Activated CD4-positive, alpha-beta T cell treated with anti-CD3 and anti-CD28 coated beads, Interleukin-2, amount 50 U/mL, for 16 hours (primary cell): ENCODE measurements around the gene GTPBP4.

ENCODE experiments used
- DNase-seq: peaks from one replicate; pipeline ENCODE4 v3.0.0-alpha.2; 2020

GTPBP4 gene

DNA sequence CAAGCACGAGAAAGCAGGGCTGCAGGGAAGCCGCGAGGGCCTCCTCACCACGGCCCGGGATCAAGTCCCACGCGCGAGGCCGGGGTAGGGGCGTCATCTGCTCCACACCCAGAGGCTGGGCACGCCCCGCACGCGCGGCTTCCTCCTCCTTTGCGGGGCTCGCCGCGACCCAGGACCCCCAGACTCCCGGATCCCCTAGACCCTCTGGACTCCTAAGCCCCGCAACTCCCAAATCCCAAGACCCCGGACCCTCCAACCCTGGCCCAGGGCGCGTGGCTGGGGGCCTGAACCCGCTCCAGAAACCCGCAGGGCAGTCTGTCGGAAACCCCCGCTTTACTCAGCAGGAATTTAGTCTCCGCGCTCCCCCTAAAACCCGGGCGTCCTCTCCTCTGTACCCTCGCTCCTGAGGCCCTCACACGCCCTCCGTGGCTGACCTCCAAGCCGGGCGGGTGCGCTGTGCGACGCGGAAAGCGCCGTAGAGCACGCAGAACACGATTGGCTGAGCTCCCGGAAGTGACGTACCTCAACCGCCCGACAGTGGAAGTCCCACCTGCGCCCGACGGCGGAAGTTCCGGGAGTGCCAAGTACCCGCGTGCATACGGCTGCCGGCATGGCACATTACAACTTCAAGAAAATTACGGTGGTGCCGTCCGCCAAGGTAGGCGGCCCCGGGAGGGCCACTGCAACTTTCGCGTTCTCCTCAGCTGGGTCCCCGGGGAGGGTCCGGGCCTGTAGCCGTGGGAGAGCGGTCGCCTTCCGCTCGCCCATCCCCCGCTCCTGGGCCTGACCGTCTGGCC, at the start of gene GTPBP4:
TSS of gene GTPBP4 (plus strand) at position 565 of the 797 bp plus-strand sequence. CDS start at position 611, 46 bp downstream.
- peak; percentile 98 for DNase-seq

DNA sequence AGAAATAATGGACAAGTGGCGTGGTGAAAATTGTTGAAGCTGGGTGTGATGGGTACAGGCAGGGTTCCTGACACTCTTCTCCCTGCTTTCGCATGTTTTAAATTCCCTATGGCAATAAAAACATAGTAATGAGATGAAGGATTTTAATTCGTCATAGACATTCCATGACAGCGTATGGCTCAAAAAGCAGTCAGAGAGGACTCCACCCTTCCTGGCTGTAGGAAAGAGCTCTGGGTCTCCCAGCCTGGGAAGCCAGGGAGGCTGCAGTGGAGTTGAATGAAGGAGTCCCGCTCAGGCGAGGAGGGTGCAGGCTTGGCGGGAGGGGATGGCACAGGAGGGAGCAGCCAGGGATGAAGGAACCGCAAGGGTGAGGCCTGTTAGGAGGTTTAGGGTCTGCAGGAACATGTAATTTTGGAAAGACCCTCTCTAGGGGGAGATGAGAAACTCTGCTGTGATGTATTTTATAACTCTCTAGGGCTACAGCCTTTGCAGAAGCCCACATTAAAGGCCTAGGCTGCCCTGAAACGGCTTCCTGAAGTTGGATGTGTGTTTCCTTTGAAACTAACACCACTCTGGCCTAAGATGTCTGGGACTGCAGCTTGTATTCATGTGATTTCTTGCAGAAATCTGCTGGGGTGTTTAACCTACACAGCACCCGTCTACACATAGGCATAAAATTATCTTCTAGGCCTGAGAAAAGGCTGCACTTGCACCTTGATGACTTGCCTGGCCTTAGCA, 49.1 kb upstream of the GTPBP4 start:
- DNase-seq, result no peak

DNA sequence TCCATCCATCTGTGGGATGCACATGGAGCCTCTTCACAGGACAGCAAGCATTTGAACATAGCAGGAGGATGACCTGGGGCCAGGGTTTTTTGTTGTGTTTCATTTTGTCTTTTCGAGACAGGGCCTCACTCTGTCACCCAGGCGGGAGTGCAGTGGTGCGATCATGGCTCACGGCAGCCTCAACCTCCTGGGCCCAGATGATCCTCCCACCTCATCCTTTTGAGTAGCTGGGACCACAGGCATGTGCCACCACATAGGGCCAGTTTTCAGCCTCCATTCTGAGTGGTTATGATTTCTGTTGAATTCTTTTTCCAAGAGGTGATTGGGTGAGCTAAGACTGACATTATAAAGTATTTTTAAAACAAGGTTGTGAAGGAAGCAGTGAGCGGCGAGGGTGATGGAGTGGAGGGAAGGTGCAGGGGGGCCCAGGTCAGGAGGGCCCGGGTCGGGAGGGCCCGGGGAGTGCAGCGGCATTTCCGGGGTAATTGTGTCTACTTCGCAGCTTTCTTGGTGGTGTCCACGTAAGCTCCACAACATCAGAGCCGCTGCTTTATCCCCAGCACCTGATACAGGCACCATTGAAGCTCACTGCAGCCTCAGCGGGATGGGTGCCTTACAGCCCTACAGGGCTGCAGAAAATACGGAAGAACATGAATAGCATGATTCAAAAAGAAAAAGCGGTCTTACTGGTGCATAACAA, 44.8 kb upstream of the GTPBP4 start:
- DNase-seq, result no peak

DNA sequence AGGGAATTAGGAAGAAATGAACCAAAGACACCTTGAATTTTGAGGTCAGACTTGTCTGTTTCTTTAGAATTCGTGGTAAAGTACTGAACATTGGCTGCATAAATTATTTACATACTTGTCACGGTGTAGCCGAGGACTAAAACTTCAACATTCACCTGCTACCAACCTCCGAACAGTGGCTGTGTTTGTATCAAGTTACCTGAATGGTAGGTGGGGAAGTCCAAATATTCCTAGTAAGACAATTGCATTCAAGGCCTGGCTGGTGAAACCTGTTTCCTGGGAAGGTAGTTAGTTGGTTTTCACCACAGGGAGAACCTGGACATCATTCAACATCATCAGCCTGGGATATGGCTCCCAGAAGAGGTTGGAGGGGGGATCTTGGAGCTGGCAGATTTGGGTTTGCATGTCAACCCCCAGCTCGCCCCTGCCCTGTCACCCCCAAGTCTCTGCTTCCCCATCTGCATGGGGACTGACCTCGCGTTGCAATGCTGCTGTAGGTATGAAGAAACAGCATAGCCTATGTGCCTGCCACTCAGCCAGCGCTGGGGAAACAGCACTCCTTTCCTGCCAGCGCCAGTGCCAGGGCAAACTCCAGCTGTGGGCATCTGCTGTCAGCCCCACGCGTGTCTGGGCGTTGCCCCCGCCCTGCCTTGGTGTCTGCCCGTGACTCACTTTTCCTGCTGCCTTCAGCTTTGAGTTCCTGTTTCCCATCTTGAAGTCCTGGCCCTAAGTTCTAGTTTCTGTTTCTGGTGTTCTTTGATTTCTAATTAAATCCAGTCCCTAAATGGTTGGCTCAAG, 44.0 kb upstream of the GTPBP4 start:
- DNase-seq, result peak; percentile 34

DNA sequence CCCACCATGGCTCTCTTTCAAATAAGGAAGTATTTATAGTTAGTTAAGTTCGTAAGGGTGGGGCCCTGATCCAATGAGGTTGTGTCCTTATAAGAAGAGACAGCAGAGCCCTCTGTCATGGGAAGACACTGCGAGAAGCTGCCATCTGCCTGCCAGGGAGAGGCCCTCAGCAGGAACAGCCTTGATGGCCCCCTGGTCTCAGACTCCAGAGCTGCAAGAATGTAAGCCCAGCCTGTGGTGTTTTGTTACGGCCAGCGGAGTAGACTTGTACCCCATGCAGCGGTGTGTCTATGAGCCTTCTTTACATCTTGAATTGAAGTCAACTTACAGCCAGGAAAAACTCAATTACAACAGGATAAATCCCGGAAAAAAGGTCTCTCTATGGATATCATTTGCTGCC, 42.5 kb upstream of the GTPBP4 start:
- DNase-seq, result no peak

DNA sequence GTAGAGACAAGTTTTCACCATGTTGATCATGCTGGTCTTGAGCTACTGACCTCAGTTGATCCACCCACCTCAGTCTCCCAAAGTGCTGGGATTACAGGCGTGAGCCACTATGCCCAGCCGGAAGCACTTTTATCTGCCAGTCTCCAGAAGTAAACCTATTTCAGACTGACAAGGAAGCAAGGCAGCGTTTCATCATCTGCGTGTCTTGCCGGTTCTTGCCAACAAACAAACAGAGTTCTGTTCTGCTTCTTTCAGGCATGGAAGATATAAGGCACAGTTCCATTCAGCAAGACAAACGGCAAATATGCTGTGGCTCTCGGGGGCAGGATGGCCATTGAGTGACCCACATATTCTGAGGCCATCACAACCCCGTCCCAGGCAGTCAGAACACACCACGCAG, 41.2 kb upstream of the GTPBP4 start:
- DNase-seq, result no peak

DNA sequence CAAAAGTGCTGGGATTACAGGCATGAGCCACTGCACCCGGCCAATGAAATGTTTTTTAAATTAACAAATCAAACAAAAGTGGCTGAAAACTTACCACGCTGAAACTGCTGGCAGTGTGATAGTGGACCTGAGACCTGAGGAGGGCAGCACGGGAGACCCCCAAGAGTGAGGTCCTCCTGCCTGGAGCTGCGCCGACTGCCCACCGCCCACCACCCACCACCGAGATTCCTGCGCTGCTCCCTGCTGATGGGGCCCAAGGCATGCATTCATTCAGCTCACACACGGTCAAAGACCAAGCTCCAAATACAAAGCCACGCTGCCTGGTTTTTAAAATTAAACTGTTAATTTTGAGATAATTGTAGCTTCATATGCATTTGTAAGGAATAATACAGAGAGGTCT, 40.4 kb upstream of the GTPBP4 start:
- no peak for DNase-seq

DNA sequence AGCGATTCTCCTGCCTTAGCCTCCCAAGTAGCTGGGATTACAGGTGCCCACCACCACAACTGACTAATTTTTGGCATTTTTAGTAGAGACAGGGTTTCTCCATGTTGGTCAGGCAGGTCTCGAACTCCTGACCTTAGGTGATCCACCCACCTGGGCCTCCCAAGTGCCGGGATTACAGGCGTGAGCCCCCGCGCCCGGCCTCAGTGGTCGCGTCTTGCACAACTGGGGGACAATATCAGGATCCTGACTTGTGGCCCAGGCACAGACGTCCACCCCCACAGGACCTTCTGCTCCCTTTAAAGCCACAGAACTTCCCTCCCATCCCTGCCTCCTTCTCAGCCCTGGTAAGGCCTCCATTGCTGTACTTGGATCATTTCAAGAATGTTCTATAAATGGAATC, 39.9 kb upstream of the GTPBP4 start:
- no peak for DNase-seq

DNA sequence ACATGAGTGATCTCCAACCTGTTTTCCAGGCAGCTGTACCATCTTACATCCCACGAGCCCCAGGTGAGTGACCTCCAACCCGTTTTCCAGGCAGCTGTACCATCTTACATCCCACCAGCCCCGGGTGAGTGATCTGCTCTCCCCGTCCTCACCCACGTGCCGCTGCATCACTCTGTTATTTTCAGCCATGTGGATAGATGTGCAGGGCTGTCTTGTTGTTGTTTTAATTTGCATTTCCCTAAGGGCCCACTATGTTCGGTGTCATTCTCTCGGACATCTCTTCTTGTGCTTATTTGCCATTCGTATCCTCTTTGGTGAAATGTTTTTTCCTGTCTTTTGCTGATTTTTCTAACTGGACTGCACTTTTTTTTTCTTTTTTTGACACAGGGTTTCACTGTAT, 38.8 kb upstream of the GTPBP4 start:
- DNase-seq, result no peak

DNA sequence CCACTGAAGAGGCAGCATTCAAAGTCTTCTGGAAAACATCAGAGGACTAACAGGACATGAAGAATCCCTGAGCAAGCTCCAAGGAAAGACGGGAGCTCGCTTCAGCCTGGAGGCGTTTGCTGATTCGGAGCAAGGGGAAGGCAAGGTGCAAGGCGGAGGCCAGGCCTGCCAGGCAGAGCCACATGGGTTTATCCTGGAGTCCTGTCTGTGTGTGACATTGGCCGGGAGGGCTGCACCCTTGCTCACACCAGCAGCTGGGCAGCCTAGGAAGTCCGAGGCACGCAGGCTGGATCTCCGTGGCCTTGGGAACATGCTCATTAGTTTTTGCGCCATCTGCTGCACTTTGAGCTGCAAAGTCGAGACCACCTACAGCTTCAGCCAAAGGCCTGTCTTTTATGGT, 34.4 kb upstream of the GTPBP4 start:
- no peak for DNase-seq

DNA sequence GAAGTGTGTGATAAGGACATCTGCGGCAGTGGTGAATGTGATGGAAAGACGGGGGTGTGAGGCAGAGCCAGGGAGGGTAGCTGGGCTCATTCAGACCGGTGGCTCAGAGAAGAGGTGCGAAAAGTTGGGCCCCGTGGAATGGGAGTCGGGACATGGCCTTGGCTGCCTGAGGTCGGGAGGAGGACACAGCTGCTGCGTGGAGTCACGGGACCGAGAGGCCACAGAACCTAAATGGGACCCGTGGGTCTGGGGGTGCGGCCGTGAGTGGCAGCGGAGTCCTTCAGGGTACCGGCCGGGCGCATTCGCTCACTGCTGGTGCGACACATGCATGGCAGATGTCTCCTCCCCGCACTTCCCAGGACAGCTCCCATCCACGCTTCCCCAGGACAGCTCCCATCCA, 33.8 kb upstream of the GTPBP4 start:
- DNase-seq, result no peak

DNA sequence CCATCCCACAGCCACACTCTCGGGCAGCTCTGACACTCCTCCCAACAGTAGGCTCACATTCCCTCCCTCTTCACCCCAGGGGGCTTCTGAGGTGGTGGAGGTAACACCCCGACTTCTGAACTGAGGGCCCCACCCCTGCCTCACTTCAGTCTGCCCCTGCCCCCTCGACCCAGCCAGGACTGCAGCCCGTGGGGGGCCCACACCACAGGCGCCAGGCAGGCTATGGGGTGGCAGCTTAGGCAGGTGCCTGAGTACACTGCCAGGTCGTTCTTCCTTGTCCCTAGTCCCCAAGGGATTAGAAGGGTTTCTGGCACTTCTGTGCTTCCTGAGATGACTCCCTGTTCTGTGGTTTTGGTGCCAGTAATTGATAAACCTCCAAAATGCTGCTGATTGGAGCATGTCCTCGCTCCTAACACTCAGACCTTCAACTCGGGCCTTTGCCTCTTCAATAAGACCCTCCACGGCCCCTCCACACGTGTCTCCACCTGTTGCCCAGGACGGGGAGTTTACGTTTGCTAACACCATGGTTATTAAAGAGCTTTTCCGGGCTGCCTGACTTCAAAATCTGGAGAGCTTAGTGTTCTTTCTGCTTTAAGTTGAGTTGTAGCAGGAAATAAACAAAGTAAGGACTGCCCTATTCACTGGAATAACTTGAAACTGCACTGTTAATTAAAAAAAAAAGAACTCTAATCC, 33.0 kb upstream of the GTPBP4 start:
- DNase-seq, result no peak

DNA sequence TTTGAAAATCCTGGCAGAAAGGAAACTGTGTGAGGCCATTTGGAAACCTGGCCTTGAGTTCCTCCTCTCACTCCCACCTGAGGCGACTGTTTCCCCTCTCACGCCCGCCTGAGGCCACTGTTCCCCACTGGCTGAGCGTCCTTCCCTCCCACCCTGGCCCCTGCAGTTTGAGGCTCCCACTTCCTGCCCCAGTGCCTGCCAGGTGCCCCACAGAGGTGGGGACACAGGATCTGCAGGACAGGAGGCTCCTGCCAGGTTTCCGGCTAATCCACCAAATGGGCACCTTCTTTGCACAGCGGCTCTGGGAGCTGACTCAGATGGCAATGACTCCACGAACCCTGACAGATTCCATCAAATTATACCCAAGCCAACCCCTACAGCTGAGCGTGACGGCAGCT, 32.4 kb upstream of the GTPBP4 start:
- no peak for DNase-seq

DNA sequence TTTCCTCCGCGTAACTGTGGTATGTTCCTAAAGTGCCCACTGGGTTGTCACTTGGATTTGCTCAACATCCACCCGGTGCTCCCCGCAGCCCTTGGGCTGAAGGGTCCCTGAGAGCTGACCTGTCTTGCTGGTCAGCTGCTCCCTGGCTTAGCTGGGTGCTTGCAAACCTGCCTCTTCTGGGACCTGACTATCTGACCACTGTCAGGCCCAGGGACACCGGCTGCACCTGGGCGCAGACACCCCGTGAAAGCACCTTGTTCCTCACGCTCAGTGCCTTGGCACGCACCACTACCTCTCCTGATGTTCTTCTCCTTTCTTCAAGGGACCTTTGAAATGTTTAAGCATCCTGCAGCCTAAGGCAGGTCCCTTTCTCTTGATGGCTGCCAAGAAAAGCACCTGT, 30.1 kb upstream of the GTPBP4 start:
- no peak for DNase-seq

DNA sequence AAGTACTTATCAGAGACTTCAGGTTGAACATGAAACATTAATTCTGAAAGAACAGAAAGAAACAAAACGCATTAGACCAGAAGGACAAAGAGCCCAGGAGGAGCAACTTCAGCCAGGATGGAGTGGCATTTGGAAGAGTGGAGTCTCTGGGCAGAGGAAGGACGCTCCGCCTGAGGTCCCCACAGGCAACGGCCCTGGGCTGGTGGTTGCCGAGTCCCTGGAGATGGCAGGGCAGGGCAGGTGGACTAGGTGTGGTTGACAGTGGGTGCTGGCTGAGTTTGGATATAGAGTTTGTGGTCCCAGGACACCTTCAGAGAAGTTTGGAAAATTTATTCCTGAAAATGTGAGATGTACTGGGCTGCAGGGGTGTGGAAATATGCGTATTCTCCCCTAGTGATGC, 29.4 kb upstream of the GTPBP4 start:
- no peak for DNase-seq

DNA sequence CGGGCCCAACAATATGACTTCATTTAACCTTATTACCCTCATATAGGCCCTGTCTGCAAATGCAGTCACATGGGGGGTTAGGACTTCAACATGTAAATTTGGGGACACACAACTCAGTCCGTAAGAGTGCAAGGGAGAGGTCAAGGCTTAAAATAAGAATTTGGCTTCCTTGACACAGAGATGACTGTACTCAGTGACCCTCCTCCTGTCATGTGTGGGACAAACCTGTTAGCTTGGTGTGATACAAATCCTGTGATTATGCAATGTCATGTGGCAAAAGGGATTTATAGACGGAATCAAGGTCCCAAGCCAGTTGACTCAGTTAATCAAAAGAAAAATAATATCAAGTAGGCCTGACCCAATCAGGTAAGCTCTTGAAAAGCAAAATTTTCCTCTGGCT, 25.9 kb upstream of the GTPBP4 start:
- no peak for DNase-seq

DNA sequence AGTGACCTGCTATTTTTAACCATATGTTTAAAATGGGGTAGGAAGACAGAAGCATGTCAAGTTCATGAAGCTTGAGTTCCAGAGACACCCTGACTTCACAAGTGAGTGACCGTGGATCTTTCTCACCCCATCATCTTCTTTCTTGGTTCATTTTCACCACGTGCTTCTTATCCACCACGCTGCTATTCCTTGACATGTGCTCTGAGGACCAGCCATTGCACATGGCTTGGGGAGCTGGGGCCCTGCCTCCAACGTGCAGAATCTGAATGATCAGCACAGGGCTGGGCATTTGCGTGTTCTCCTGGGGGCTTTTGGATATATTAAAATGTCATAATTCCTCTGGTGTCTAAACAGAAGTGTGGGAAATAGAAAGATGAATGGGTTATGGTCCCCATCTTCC, 25.0 kb upstream of the GTPBP4 start:
- no peak for DNase-seq

DNA sequence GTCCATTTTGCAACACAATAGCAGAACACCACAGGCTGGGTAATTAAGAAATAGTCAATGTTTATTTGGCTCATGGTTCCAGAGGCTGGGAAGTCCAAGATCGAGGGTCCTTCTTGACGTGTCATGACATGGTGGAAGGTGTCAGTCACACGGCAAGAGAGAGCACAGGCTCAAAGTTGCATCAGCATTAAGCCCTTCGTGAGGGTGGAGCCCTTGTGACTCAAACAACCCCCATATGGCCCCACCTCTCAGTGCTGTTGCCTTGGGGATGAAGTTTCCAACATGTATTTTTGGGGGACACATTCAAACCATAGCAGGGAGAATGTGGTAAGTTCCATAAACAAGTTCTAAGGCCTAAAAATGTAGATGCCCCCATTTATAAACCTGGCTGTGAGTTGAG, 24.6 kb upstream of the GTPBP4 start:
- no peak for DNase-seq

DNA sequence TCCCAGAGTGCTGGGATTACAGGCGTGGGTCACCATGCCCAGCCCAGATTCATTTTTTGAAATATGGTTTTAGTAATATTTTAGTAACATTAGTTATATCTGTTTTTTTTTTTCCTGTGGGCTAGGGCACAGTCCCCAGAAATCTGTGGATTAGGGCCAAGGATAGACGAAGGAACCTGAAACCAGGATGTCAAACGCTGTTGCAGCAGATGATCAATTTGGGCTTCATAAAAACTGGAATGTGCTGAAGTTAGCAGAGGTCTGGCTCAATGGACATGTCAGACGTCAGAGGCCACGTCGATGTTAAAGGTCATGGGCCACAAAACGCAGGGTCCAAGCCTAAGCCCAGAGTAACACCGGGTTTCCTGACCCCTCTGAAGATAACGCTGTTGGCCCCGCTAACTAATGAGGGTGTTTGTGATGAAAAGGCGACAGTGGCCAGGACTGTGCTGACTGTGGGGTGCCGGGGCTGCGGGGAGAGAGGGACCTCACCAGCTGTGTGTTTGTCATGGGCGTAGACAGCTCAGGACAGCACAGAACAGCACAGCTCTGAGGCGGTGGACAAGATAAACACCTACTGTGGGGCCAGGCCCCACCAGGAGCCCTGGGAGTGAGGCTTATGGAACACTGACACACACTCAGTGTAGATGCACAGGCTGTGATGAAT, 23.8 kb upstream of the GTPBP4 start:
- no peak for DNase-seq

DNA sequence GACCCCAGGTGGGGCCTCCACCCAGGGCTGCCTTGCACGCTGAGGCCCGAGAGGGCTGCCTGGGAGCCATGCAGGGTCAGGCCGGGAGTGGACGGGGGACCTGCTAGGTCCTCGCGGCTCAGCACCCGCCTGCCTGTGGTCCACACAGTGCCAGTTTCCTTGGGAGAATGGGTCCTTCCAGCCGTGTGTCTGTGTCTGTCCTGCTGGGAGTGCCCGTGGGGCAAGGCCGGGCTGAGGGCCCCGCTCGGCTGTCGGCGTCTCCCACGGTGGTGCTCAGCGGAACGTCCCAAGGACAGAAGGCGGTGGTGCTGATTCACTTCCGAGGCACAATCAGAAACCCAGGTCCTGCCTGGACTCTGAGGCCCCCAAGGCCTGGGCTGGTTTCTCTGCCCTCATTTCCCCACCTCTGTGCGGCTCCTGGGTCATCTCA, 23.2 kb upstream of the GTPBP4 start:
- no peak for DNase-seq

DNA sequence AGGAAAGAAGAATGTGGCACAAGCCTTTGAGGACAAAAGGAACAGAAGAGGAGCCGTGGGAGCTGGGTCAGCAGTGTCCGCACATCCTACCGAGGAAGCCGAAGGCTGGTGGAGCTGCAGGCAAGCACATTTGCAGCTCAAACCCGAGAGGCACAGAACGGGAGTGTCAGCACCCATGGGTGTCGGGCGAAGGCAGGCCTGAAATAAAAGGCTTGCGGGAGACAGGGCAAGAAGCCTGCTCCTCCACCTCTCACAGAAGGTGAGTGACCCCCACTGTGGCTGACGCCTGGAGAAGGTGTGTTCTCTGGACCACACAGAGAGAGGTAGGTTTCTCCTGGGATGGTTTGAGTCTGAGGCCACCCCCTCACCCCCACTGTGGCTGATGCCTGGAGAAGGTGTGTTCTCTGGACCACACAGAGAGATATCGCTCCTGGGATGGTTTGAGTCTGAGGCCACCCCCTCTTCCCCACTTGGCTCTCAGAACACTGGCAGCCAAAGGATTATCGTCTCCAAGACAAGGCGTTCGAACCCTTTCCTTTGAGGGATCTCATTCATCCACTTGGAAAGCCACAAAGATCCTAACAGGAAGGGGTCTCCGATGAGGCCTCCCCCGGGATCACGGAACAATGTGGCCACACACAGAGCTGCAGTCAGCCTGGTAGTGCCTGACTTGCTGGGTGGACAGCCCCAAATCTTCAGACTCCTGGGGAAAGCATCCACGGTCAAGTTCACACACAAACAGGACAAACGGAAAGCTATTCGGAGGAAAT, 21.6 kb upstream of the GTPBP4 start:
- DNase-seq, result no peak
